ENCODE measurements around the gene ST3GAL3. TPM values are rescaled to one million over a fixed set of nuclear protein-coding genes. Genes with fewer than 3 reads are reported as not detected.

Gene ST3GAL3
- total RNA-seq, 6 experiments from 2014 or later = 6.4 to 14.2 (median 12.0) TPM

GRCh38 chr1:43804569-43804968, 97.2 kb downstream of the ST3GAL3 start:
- intact Hi-C loops (cut with DNase I) = no loop called here
- no peak for TF ChIP-seq CTCF (IDR thresholded peaks at IDR 0.05)
- no peak for TF ChIP-seq POLR2A (IDR thresholded peaks at IDR 0.05)
- no peak for ATAC-seq
- no peak overlapping the region for H3K4me3 ChIP-seq
- WGBS (ENCODE audit: insufficient coverage, low coverage, low lambda C conversion rate, missing lambda C conversion rate) = 76% methylated on average over 3 of the region's 4 CpGs
- no peak overlapping the region for H3K27ac ChIP-seq
- no peak for DNase-seq
- H3K9me3 ChIP-seq = no peaks in the 10 kb centered on the region
- no peaks in the 10 kb centered on the region for H3K27me3 ChIP-seq
- no peaks in the 10 kb centered on the region for H3K36me3 ChIP-seq
- no peaks in the 10 kb centered on the region for H3K4me1 ChIP-seq

GRCh38 chr1:43805340-43805739, 98.0 kb downstream of the ST3GAL3 start:
- H3K9me3 ChIP-seq = no peaks in the 10 kb centered on the region
- ATAC-seq = no peak
- no peaks in the 10 kb centered on the region for H3K36me3 ChIP-seq
- WGBS (ENCODE audit: insufficient coverage, low coverage, low lambda C conversion rate, missing lambda C conversion rate) = 97% methylated on average over 4 of the region's 5 CpGs
- TF ChIP-seq CTCF (IDR thresholded peaks at IDR 0.05) = no peak
- DNase-seq = no peak
- no peak overlapping the region for H3K27ac ChIP-seq
- H3K4me3 ChIP-seq = no peak overlapping the region
- no peaks in the 10 kb centered on the region for H3K27me3 ChIP-seq
- H3K4me1 ChIP-seq = no peaks in the 10 kb centered on the region
- intact Hi-C loops (cut with DNase I) = no loop called here

- intact Hi-C loops (cut with DNase I) = no loop called here
These were observed 98.8 kb downstream of the ST3GAL3 start for GRCh38 chr1:43806183-43806582.

GRCh38 chr1:43809097-43809673, 101.8 kb downstream of the ST3GAL3 start:
- Histone ChIP-seq H3K27me3 (no peaks in the 10 kb centered on the region), H3K4me1 (no peaks in the 10 kb centered on the region), H3K4me3 (no peak overlapping the region), H3K36me3 (no peaks in the 10 kb centered on the region), H3K9me3 (no peaks in the 10 kb centered on the region), H3K27ac (no peak overlapping the region)
- 96% methylated on average over 2 of the region's 2 CpGs for WGBS (ENCODE audit: insufficient coverage, low coverage, low lambda C conversion rate, missing lambda C conversion rate)
- TF ChIP-seq POLR2A (IDR thresholded peaks at IDR 0.05) = no peak
- no peak for TF ChIP-seq CTCF (IDR thresholded peaks at IDR 0.05)
- intact Hi-C loops (cut with DNase I) = no loop called here
- DNase-seq (no peak), ATAC-seq (no peak)

More at GRCh38 chr1:43806183-43806582, 98.8 kb downstream of the ST3GAL3 start:
- TF ChIP-seq POLR2A (IDR thresholded peaks at IDR 0.05) (no peak), CTCF (IDR thresholded peaks at IDR 0.05) (no peak)
- H3K27me3 ChIP-seq = no peaks in the 10 kb centered on the region
- H3K27ac ChIP-seq = no peak overlapping the region
- 93% methylated on average over 2 of the region's 2 CpGs for WGBS (ENCODE audit: insufficient coverage, low coverage, low lambda C conversion rate, missing lambda C conversion rate)
- H3K9me3 ChIP-seq = no peaks in the 10 kb centered on the region
- no peaks in the 10 kb centered on the region for H3K4me1 ChIP-seq
- H3K4me3 ChIP-seq = no peak overlapping the region
- no peak for ATAC-seq
- no peak for DNase-seq
- no peaks in the 10 kb centered on the region for H3K36me3 ChIP-seq

GRCh38 chr1:43812579-43812978, 105.2 kb downstream of the ST3GAL3 start:
- intact Hi-C loops (cut with DNase I) = no loop called here
- 91% methylated on average over 2 of the region's 3 CpGs for WGBS (ENCODE audit: insufficient coverage, low coverage, low lambda C conversion rate, missing lambda C conversion rate)
- TF ChIP-seq POLR2A (IDR thresholded peaks at IDR 0.05) (no peak), CTCF (IDR thresholded peaks at IDR 0.05) (no peak)
- no peaks in the 10 kb centered on the region for H3K4me1 ChIP-seq
- H3K36me3 ChIP-seq = peaks cover 0 to 8% (median 0%) of the 10 kb centered on the region in 4 donors
- ATAC-seq (no peak), DNase-seq (no peak)
- no peak overlapping the region for H3K4me3 ChIP-seq
- no peaks in the 10 kb centered on the region for H3K27me3 ChIP-seq
- no peaks in the 10 kb centered on the region for H3K9me3 ChIP-seq
- H3K27ac ChIP-seq = no peak overlapping the region

Measured in right lobe of liver (tissue), 6 donors.